Measurements from ENCODE around the gene CXCL6.

Gene CXCL6

DNA sequence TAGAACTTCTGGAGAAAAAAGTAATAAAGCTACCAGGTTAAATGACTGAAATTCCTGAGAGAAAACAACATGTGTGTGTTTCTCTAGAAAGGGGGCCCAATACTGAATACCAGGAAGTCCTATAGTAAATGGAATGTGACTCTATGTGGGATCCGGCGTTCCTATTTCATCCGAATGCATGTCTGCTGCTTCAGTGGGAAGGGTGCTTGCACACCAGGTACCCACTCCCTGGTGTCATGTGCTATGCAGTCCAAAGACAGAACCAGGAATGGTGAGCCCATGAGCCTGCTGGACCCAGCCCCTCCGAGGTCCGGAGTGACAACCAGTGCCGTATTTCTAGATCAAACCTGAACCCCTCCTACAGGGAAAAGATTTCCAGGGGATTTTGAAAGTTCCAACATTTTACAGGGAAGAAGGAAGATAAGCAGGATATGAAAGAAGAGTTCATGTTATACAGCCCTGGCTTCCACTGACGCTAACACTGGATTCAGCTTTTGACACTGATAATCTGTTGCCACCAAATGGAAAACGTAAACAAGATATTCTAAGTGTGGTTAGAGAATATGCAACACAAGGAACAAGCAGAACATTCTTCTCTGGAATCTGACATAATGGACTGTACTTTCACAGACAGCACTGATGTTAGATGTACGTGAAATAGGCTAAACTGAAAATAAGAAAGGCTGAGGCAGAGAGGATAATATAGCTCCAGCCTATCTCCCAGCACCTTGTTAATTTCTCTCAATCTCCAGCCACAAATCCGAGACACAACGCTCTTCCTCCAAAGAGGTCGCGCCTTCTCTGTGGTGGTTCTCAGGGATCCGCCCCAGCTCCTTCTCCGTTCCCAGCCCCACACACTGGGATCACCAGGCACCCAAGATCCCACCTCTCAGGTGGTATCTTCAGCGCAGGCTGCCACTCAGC lies 32.0 kb downstream of the CXCL6 start:
- DNase-seq (ENCODE audit: low spot score) = no peak

DNA sequence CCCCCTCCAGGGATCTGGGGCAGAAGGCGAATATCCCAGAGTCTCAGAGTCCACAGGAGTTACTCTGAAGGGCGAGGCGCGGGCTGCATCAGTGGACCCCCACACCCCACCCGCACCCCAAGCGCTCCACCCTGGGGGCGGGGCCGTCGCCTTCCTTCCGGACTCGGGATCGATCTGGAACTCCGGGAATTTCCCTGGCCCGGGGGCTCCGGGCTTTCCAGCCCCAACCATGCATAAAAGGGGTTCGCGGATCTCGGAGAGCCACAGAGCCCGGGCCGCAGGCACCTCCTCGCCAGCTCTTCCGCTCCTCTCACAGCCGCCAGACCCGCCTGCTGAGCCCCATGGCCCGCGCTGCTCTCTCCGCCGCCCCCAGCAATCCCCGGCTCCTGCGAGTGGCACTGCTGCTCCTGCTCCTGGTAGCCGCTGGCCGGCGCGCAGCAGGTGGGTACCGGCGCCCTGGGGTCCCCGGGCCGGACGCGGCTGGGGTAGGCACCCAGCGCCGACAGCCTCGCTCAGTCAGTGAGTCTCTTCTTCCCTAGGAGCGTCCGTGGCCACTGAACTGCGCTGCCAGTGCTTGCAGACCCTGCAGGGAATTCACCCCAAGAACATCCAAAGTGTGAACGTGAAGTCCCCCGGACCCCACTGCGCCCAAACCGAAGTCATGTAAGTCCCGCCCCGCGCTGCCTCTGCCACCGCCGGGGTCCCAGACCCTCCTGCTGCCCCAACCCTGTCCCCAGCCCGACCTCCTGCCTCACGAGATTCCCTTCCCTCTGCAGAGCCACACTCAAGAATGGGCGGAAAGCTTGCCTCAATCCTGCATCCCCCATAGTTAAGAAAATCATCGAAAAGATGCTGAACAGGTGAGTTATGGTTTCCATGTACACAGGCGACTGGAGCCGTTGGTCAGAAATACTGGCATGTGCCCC lies 32.9 kb downstream of the CXCL6 start, which contains the start of gene CXCL1:
CXCL1 (plus strand) TSS at position 264 of the 926 bp plus-strand sequence; CDS start at position 342, 78 bp downstream.
- DNase-seq (ENCODE audit: low spot score) = no peak

DNA sequence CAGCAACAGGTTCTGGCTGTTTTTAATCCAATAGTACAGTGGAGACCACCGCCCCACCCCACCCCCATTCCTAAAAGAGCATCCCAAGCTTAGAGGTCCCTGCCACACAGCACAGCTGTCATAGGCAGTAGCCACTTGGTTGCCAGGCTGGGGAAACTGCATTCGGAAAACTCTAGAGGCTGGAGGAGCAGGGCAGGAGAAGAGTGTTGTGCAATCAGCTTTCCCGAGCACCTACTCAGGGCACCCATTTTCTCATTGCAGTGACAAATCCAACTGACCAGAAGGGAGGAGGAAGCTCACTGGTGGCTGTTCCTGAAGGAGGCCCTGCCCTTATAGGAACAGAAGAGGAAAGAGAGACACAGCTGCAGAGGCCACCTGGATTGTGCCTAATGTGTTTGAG lies 33.8 kb downstream of the CXCL6 start:
- no peak for DNase-seq (ENCODE audit: low spot score)

DNA sequence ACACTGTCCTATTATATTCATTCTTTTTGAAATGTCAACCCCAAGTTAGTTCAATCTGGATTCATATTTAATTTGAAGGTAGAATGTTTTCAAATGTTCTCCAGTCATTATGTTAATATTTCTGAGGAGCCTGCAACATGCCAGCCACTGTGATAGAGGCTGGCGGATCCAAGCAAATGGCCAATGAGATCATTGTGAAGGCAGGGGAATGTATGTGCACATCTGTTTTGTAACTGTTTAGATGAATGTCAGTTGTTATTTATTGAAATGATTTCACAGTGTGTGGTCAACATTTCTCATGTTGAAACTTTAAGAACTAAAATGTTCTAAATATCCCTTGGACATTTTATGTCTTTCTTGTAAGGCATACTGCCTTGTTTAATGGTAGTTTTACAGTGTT lies 34.3 kb downstream of the CXCL6 start:
- DNase-seq (ENCODE audit: low spot score) = no peak

DNA sequence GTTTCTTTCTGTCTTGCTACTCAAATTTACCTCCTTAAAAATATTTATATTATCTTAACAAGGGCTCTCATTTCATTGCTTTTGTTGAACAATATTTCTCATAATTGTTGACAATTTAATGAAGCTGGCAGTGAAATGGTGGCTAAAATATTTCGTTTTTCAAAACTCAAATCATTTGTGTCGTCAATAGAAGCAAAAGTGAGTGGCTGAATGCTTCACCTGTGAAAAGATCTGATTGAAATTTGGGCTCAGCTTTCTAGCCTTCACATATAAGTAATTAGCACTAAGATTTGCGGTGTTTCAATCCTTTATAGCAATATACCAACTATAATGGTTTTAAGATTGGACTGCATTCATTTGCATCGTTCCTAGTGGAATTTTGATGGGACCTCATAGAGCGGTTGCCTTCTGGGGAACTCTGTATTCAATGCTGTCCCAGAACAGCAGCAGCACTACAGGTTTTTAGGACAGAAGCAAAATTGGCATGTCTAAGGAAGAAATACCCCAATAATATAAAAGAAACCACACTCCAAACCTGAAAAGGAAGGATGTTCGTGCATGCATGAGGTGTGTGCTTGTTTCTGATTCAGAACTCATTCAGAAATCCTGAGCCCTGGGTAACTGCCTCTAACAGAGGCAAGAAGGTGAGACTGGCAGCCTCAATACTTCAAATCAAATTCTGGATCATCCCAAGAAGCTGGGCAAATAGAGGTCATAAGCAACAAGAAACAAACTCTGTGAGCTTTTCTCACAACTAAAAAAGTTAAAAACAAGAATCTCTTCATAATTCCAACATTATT lies 35.2 kb downstream of the CXCL6 start:
- no peak for DNase-seq (ENCODE audit: low spot score)

DNA sequence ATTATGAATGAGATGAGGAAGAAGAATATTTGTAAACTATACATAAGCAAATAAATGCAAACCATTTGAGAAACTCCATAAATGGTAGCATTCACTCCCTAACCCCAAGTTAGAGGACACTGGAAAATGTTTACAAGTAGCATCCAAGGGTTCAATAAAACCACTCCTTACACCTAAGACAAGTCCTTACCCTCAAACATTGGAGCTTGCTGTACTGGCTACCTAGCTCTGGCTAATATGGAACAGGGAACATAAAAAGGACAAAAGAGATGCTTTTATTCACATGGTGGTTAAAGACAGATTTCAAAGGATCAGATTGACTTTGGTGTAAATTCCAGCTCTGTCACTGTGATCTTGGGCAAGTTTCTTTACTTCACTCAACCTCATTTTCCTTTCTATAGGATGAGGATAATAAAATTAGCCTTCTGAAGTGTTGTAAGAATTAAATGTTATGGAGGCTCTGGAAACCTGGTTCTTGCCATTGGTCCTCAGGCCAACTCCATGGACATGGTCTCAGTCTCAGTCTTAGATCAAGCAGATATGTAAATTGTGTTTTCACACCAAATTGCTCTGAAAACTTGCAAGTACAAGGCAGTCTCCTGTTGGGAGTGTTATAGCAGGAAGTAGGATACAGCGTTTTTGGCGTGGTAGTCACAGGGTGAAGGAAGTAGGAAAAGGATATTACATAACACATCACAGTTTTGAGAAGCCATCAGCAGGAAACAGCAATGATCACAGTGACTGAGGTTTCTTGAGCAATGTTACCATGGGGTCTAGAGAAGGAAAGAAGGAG lies 36.0 kb downstream of the CXCL6 start:
- DNase-seq (ENCODE audit: low spot score) = no peak

DNA sequence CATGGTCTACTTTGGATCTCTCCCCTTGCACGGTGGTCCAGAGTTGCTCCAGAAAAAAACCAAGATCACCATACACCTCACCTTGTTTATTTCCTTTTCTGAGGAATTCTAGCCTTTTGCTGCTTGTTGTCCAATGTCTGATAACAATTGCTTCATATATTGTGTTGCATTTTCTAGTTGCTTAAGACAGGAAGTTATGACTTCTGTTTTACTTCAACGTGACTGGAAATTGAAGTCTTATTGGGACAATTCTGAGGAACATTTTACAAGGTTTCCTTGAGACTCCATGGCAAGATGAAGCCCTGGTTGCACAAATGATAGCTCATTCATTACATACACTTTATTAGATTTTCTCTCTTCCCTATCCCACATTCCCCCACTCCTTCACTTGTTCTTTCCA lies 37.9 kb downstream of the CXCL6 start:
- DNase-seq (ENCODE audit: low spot score) = no peak

DNA sequence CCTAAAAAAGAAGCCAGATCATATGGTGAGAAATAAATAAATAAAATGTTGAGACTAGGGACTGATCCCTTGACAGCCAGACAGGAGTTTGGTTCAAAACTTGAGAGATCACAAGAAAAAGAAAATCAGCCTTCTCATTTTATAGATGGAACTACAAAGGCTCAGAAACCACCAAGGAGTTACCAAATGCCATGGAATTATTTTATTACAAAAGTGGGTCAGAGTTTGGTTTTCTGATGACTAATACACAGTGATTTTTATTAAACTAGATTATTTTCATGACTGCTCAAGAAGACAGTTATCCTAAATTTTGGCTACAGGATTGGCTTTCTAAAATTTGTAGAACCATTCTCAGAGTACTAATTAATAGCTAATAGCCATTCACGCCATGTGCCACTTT lies 38.9 kb downstream of the CXCL6 start:
- no peak for DNase-seq (ENCODE audit: low spot score)

DNA sequence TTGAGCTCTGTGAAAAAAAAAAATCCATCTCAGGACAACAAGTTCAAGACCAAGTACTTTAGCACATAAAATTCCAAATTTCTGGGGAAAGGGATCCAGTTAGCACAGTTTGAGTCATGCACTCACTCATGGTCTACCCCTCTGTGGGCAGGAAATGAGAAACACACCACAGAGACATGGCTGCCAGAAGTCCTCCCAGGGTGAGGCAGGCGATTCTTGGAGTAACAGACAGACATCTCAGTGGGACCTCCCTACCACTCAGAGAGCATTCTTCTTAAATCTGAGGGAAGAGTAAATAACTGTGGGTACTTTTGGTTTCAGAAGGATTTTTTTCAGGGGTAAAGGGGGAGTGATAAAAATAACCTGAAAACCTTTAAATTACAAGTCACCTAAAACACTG lies 46.8 kb downstream of the CXCL6 start:
- DNase-seq (ENCODE audit: low spot score) = no peak

DNA sequence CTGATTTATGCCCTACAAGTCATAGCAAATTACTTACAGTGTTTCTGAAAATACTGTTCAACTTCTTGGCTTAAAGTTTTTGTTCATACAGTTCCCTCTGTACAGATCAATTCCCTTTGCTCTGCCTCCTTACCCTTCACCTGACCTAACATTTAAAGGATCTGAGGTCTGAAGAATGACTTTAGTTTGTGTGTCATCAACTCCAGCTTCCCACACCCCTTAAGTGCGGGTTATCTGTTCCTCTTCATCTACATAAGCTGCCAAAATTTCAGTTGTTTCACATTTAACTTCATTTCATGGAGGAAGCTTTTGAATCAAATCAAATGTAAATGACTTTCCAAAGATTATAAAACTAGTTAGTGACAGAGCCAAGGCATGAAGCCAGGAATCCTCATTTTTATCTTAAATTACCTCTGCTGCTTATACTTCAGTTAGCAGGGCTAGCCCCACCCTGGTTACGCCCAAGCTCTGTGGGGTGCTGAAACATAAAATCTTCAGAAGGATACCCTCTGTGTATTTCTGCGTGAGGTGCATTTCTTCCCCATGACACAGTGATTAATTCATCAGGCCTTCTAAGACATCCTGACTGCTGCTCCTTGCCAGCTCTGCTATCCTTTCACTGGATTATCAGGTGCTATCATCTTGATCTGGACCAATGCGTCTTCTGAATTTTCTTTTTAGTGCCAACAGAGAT lies 49.2 kb downstream of the CXCL6 start:
- no peak for DNase-seq (ENCODE audit: low spot score)
